Adrenal gland (tissue), 12 donors: ENCODE data around the gene LRRC14B. TPM values are rescaled to one million over a fixed set of nuclear protein-coding genes. Genes with fewer than 3 reads are reported as not detected.
A peak's percentile ranks its signal among the peaks of the same experiment; 100 is the strongest.
"Not testable (repeated sequence)": the region's sequence is repeated elsewhere in the genome, so short reads cannot be mapped to it uniquely, and the experiment has no call there.

Experiments
- DNase-seq, 7 donors: peaks; one replicate each; pipeline ENCODE4 v3.0.0-alpha.2; 2019 to 2020
- H3K27ac ChIP-seq, 5 donors: fragments of 200-600 bp; sonication (generic) in 4 of 5; 1 replicate in 3 of 5; 2 replicates in 2 of 5; pipeline versions ENCODE4 v1.5.1 to v1.8.0; 2016 to 2020; ENCODE audit warnings: mild to moderate bottlenecking in 1 of 5
- H3K27me3 ChIP-seq: fragments of 200-600 bp; 2 replicates; pipeline ENCODE4 v1.8.0; 2021
- H3K36me3 ChIP-seq, 2 donors: fragments of 200-600 bp; replicated peaks in 1 of 2; 1 replicate in 1 of 2; 2 replicates in 1 of 2; pipeline versions ENCODE4 v1.5.1 to v1.8.0; 2018 to 2022
- H3K4me1 ChIP-seq, 2 donors: fragments of 200-600 bp; replicated peaks in 1 of 2; 1 replicate in 1 of 2; 2 replicates in 1 of 2; pipeline versions ENCODE4 v1.5.1 to v1.8.0; 2018 to 2021
- H3K4me3 ChIP-seq, 4 donors: fragments of 200-600 bp; sonication (generic) in 3 of 4; one replicate each; pipeline ENCODE4 v1.5.1; 2016 to 2018
- H3K9me3 ChIP-seq, 3 donors: fragments of 200-600 bp; sonication (generic) in 1 of 3; replicated peaks in 1 of 3; 1 replicate in 2 of 3; 2 replicates in 1 of 3; pipeline versions ENCODE4 v1.5.1 to v1.8.0; 2016 to 2021
- CTCF ChIP-seq, 6 experiments: fragments of 450-650 bp in 4 of 6; fragments of 200-600 bp in 2 of 6; sonication (generic) in 1 of 6; IDR thresholded peaks; 1 replicate in 5 of 6; 2 replicates in 1 of 6; pipeline versions ENCODE4 v1.5.1 to v1.8.0; 2016 to 2021; ENCODE audit warnings: antibody characterized with exemption in 6 of 6, mild to moderate bottlenecking in 2 of 6, moderate library complexity in 1 of 6
- POLR2A ChIP-seq, 2 donors: fragments of 450-650 bp; IDR thresholded peaks; one replicate each; pipeline ENCODE4 v1.6.1; 2017; ENCODE audit warnings: antibody characterized with exemption in 2 of 2, mild to moderate bottlenecking in 2 of 2, moderate library complexity in 1 of 2
- WGBS, 4 donors: extraction: QIAGEN DNeasy Blood & Tissue Kit in 2 of 4; methylation state at CpG; one replicate each; pipeline versions ENCODE4 v1.1.5 to v1.1.7; 2013 to 2017; 5-methylcytosine and 5-hydroxymethylcytosine counted together
- intact Hi-C, 2 donors: fragments of 100-400 bp; cut with DNase I; formaldehyde crosslinking; loops; one replicate each; pipeline versions ENCODE4 v1.14.1 to v1.15.0; 2022 to 2023
- polyA plus RNA-seq, 3 donors: library from polyadenylated mRNA; stranded (reverse); fragments of 200-250 nt in 2 of 3; fragments of 350-450 nt in 1 of 3; fragmentation: Illumina TruSeq in 1 of 3; extraction: RNeasy Lipid Tissue Mini Kit (QIAGEN cat#74804) in 1 of 3; gene quantifications; one replicate each; pipeline ENCODE4 v1.2.3, GENCODE V29; 2013 to 2014
- total RNA-seq, 9 donors: library from RNA; depleted of rRNA in 4 of 9; stranded (reverse); fragments of >200 nt in 4 of 9; fragments of 120-200 nt in 1 of 9; fragmentation: NEBNext Ultra II Directional in 1 of 9; extraction: Animal tissue kit (Norgen Biotek cat#: 25700) in 1 of 9; gene quantifications; one replicate each; pipeline versions ENCODE4 v1.1.0 to v1.2.4, GENCODE V29; 2013 to 2023
- donor health status: healthy with polysubstance abuse.
- donor health status: Bipolar disorder and iron deficiency.
- donor health status: DM: yes; HTN: yes; CAD: no.
- donor health status: DM: no; HTN: no; CAD: no.
- donor health status: DM: no; HTN: no; CAD: no.
- donor health status: DM: yes; HTN: yes; CAD: no.

The LRRC14B gene
- total and polyA plus RNA-seq, 12 donors = 0.11 TPM; not detected in 11

DNA sequence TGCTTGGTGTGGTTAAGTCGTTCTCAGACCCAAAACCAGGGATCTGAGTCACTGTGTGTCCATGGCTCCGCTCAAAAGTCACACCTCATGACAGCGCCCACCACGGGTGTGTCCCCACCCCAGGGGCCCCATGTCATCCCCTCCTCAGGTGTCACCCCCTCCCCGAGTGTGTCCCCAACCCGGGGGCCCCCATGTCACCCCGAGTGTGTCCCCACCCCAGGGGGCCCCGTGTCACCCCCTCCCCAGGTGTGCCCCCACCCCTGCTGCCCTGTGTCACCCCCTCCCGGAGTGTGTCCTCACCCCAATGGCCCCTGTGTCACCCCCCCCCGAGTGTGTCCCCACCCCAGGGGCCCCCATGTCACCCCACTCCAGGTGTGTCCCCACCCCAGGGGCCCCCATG, 5.1 kb downstream of the LRRC14B start:
- WGBS, 4 donors = 75 to 92% (median 81%) methylated on average over 4 to 9 of the region's 10 CpGs
- intact Hi-C loops = no loop called here
- Histone ChIP-seq H3K36me3 (no peaks in the 10 kb centered on the region), H3K27me3 (no peaks in the 10 kb centered on the region), H3K9me3 (no peaks in the 10 kb centered on the region), H3K27ac (no peak overlapping the region), H3K4me1 (no peaks in the 10 kb centered on the region), H3K4me3 (no peak overlapping the region)
- TF ChIP-seq CTCF (IDR thresholded peaks at IDR 0.05) = no peak
- no peak for TF ChIP-seq POLR2A (IDR thresholded peaks at IDR 0.05)
- DNase-seq = no peak

DNA sequence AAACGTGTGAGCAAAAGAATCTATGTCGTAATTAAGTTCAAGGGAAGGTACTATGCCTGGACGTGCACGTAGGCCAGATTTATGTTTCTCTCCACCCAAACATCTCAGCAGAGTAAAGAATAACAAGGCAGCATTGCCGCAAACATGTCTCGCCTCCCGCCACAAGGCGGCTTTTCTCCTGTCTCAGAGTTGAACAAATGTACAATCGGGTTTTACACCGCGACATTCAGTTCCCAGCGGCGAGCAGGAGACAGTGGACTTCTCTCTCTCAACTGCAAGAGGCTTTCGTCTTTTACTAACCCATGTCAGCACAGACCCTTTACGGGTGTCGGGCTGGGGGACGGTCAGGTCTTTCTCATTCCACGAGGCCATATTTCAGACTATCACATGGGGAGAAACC, 5.7 kb downstream of the LRRC14B start:
- 28 to 37% (median 32%) methylated on average over 7 to 18 of the region's 18 CpGs for WGBS, 4 donors
- H3K4me3 ChIP-seq, H3K27me3 ChIP-seq, intact Hi-C loops, H3K36me3 ChIP-seq, H3K4me1 ChIP-seq, H3K9me3 ChIP-seq, H3K27ac ChIP-seq: not testable (repeated sequence)
- peak in 5 of 7 donors; percentile 37 to 64 (median 44) for DNase-seq

- Histone ChIP-seq H3K27ac (no peak overlapping the region), H3K36me3 (no peaks in the 10 kb centered on the region), H3K4me1 (no peaks in the 10 kb centered on the region), H3K27me3 (no peaks in the 10 kb centered on the region), H3K4me3 (no peak overlapping the region), H3K9me3 (no peaks in the 10 kb centered on the region)
- intact Hi-C loops = no loop called here
- TF ChIP-seq POLR2A (IDR thresholded peaks at IDR 0.05) = no peak
- TF ChIP-seq CTCF (IDR thresholded peaks at IDR 0.05) = no peak
- WGBS, 4 donors = 73 to 89% (median 84%) methylated on average over 3 to 12 of the region's 12 CpGs
- DNase-seq = no peak
Measured at GRCh38 chr5:197892-198489, 6.7 kb downstream of the LRRC14B start.

DNA sequence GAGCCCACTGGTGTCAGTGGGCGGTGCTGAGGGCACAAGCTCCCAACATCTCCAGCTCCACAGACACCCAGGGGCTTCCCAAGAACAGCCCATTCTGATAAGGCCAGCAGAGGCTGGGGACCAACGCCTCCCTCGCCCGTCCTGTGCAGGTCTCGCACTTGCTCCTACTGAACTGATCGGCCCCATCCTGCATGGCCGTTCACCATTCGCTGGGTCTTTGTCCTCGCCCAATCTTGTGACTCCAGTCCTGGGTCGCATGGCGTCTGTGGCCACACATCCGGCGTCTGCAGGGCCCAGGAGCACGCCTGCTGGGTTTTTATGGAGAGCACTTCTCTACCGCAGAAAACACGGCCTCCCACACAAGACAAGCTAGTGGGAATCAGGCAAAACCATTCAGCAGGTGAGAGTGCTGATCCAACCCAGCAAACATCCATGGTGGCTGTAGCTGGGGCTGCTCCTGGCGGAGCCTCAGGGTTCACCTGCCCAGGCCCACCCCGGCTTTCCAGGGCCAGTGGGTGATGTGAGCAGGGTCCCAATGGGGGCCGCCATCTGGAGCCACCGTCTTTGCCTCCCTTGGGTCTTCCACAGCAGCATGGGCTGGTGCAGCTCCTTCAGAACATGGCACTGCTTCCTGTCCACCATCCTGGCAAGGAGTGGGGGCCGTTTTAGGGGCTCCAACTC, 7.4 kb downstream of the LRRC14B start:
- Histone ChIP-seq H3K4me3 (no peak overlapping the region), H3K36me3 (peaks cover 0 to 4% of the 10 kb centered on the region in 2 donors), H3K9me3 (no peaks in the 10 kb centered on the region), H3K27me3 (no peaks in the 10 kb centered on the region), H3K27ac (no peak overlapping the region), H3K4me1 (no peaks in the 10 kb centered on the region)
- WGBS, 4 donors = 97 to 99% (median 98%) methylated on average over 17 to 21 of the region's 21 CpGs
- intact Hi-C loops = no loop called here
- DNase-seq = peak in 2 of 7 donors; percentile 1 to 2
- TF ChIP-seq POLR2A (IDR thresholded peaks at IDR 0.05) (no peak), CTCF (IDR thresholded peaks at IDR 0.05) (no peak)
